Pancreas (tissue), 10 donors: ENCODE measurements around the gene RSPO3. TPM values are rescaled to one million over a fixed set of nuclear protein-coding genes. Genes with fewer than 3 reads are reported as not detected.

ENCODE experiments used
- ATAC-seq, 4 donors: fragments of 200-7000 bp; cut with Tn5 transposase; one replicate each; pipeline versions ENCODE4 v1.8.0 to v1.9.1; 2020; ENCODE audit warnings: mild to moderate bottlenecking in 4 of 4, moderate library complexity in 4 of 4
- DNase-seq, 6 donors: peaks; one replicate each; pipeline ENCODE4 v3.0.0-alpha.2; 2020
- FAIRE-seq: peaks from 2 replicates; lab custom pipeline; 2012; peaks lifted over from hg19 to GRCh38; lab: Jason Lieb, UNC
- H3K27ac ChIP-seq, 4 donors: fragments of 200-600 bp; sonication (generic); 1 replicate in 3 of 4; 2 replicates in 1 of 4; pipeline versions ENCODE4 v1.5.0 to v1.8.0; 2020
- H3K27me3 ChIP-seq, 4 donors: fragments of 200-600 bp; one replicate each; pipeline ENCODE4 v1.8.0; 2021
- H3K36me3 ChIP-seq, 3 donors: fragments of 200-600 bp; sonication (generic) in 1 of 3; one replicate each; pipeline versions ENCODE4 v1.5.0 to v1.8.0; 2020 to 2021
- H3K4me1 ChIP-seq, 3 donors: fragments of 200-600 bp; one replicate each; pipeline ENCODE4 v1.8.0; 2021
- H3K4me3 ChIP-seq, 4 donors: fragments of 200-600 bp; sonication (generic) in 2 of 4; one replicate each; pipeline versions ENCODE4 v1.5.0 to v1.8.0; 2020 to 2021
- H3K9me3 ChIP-seq, 4 donors: fragments of 200-600 bp; one replicate each; pipeline ENCODE4 v1.8.0; 2021
- CTCF ChIP-seq, 4 donors: fragments of 200-600 bp; sonication (generic) in 3 of 4; IDR thresholded peaks; one replicate each; pipeline versions ENCODE4 v1.5.0 to v1.8.0; 2021; ENCODE audit warnings: antibody characterized with exemption in 4 of 4
- WGBS, 2 donors: extraction: QIAGEN DNeasy Blood & Tissue Kit; methylation state at CpG; one replicate each; pipeline ENCODE4 v1.1.7; 2013; 5-methylcytosine and 5-hydroxymethylcytosine counted together
- intact Hi-C, 3 donors: fragments of 100-400 bp; cut with DNase I; formaldehyde crosslinking; loops; one replicate each; pipeline versions ENCODE4 v1.11.1 to v1.14.2; 2022
- polyA plus RNA-seq, 2 donors: library from polyadenylated mRNA; stranded (reverse); fragments of 200-250 nt; gene quantifications; one replicate each; pipeline ENCODE4 v1.2.3, GENCODE V29; 2013
- total RNA-seq, 6 donors: library from RNA; stranded (reverse); fragmentation: NEBNext Ultra II Directional in 4 of 6; extraction: Animal tissue kit (Norgen Biotek cat#: 25700) in 4 of 6; gene quantifications; one replicate each; pipeline versions ENCODE4 v1.2.1 to v1.2.4, GENCODE V29; 2021 to 2023
- donor health status: healthy with polysubstance abuse.
- donor health status: DM: no; HTN: no; CAD: no; lungs with moderate emphysema.
- donor health status: DM: no; HTN: no; CAD: no.
- donor health status: control.
- donor health status: control.
- donor health status: Bipolar disorder and iron deficiency.
- donor health status: DM: yes; HTN: yes; CAD: no.
- donor health status: DM: no; HTN: no; CAD: no.
- donor health status: DM: no; HTN: no; CAD: no.
- donor health status: DM: yes; HTN: yes; CAD: no.

The RSPO3 gene
- total and polyA plus RNA-seq, 8 donors = 0.14 to 2.3 (median 0.96) TPM

- H3K27ac ChIP-seq = no peak overlapping the region
- WGBS, 2 donors = 46 to 55% methylated on average over 2 of the region's 2 CpGs
- intact Hi-C loops = no loop called here
These were observed 3.3 kb upstream of the RSPO3 start for GRCh38 chr6:127115084-127115655.

GRCh38 chr6:127115746-127116145, 2.7 kb upstream of the RSPO3 start:
- 30 to 43% methylated on average over 3 of the region's 3 CpGs for WGBS, 2 donors
- DNase-seq (no peak), ATAC-seq (no peak), FAIRE-seq (no peak)
- H3K27me3 ChIP-seq = peaks cover 0 to 15% (median 7%) of the 10 kb centered on the region in 4 donors
- intact Hi-C loops = no loop called here
- no peak overlapping the region for H3K4me3 ChIP-seq
- H3K4me1 ChIP-seq = no peaks in the 10 kb centered on the region
- no peaks in the 10 kb centered on the region for H3K9me3 ChIP-seq
- H3K27ac ChIP-seq = no peak overlapping the region
- no peak for TF ChIP-seq CTCF (IDR thresholded peaks at IDR 0.05)
- no peaks in the 10 kb centered on the region for H3K36me3 ChIP-seq

More at GRCh38 chr6:127115084-127115655, 3.3 kb upstream of the RSPO3 start:
- no peak for FAIRE-seq
- Histone ChIP-seq H3K4me3 (no peak overlapping the region), H3K9me3 (no peaks in the 10 kb centered on the region), H3K27me3 (peaks cover 0 to 10% (median 4%) of the 10 kb centered on the region in 4 donors), H3K4me1 (no peaks in the 10 kb centered on the region), H3K36me3 (no peaks in the 10 kb centered on the region)
- ATAC-seq = no peak
- DNase-seq = no peak
- no peak for TF ChIP-seq CTCF (IDR thresholded peaks at IDR 0.05)

- H3K27ac ChIP-seq = no peak overlapping the region
- peak overlapping the region in 2 of 4 donors; percentile 4 to 39 for H3K4me3 ChIP-seq
- ATAC-seq (peak in 1 of 4 donors; percentile 8), DNase-seq (peak in 2 of 6 donors; percentile 44 to 52), FAIRE-seq (no peak)
- no peaks in the 10 kb centered on the region for H3K9me3 ChIP-seq
- TF ChIP-seq CTCF (IDR thresholded peaks at IDR 0.05) = no peak
- intact Hi-C loops = no loop called here
- no peaks in the 10 kb centered on the region for H3K4me1 ChIP-seq
- 1% methylated on average over 19 of the region's 19 CpGs for WGBS, 2 donors
- no peaks in the 10 kb centered on the region for H3K36me3 ChIP-seq
- H3K27me3 ChIP-seq = peaks cover 0 to 27% (median 7%) of the 10 kb centered on the region in 4 donors
These were observed 533 bp upstream of the RSPO3 start for GRCh38 chr6:127117979-127118297.

- intact Hi-C loops = no loop called here
- ATAC-seq = peak in 3 of 4 donors; percentile 18 to 46 (median 44)
These were observed 891 bp downstream of the RSPO3 start for GRCh38 chr6:127119102-127120022.

More at GRCh38 chr6:127119102-127120022, 891 bp downstream of the RSPO3 start:
- H3K27ac ChIP-seq = no peak overlapping the region
- no peak for TF ChIP-seq CTCF (IDR thresholded peaks at IDR 0.05)
- DNase-seq (peak in 3 of 6 donors; percentile 19 to 61 (median 60)), FAIRE-seq (no peak)
- H3K4me1 ChIP-seq = no peaks in the 10 kb centered on the region
- no peaks in the 10 kb centered on the region for H3K9me3 ChIP-seq
- H3K4me3 ChIP-seq = peak overlapping the region in 3 of 4 donors; percentile 3 to 39 (median 17)
- 1% methylated on average over 79 to 82 of the region's 82 CpGs for WGBS, 2 donors
- peaks cover 0 to 34% (median 7%) of the 10 kb centered on the region in 4 donors for H3K27me3 ChIP-seq
- H3K36me3 ChIP-seq = no peaks in the 10 kb centered on the region
